ENCODE measurements around the gene PRPF6. TPM values are rescaled to one million over a fixed set of nuclear protein-coding genes. Genes with fewer than 3 reads are reported as not detected.

The PRPF6 gene
- total RNA-seq, 1 donor, result 55.4 TPM

- no peak for DNase-seq (ENCODE audit: low read depth)
- H3K4me3 ChIP-seq (ENCODE audit: low read depth, low read length), result peak overlapping the region; percentile 28
- no peak for TF ChIP-seq CTCF (IDR thresholded peaks at IDR 0.05; ENCODE audit: insufficient read depth, low read length)
Measured at GRCh38 chr20:64042054-64042781, 61.3 kb downstream of the PRPF6 start.

GRCh38 chr20:64043768-64044167, 62.8 kb downstream of the PRPF6 start:
- H3K4me3 ChIP-seq (ENCODE audit: low read depth, low read length), result no peak overlapping the region
- no peak for DNase-seq (ENCODE audit: low read depth)
- TF ChIP-seq CTCF (IDR thresholded peaks at IDR 0.05; ENCODE audit: insufficient read depth, low read length), result no peak

GRCh38 chr20:64044484-64045247, 63.7 kb downstream of the PRPF6 start:
- peak; percentile 68 for DNase-seq (ENCODE audit: low read depth)
- TF ChIP-seq CTCF (IDR thresholded peaks at IDR 0.05; ENCODE audit: insufficient read depth, low read length), result no peak
- no peak overlapping the region for H3K4me3 ChIP-seq (ENCODE audit: low read depth, low read length)

- DNase-seq (ENCODE audit: low read depth), result no peak
- H3K4me3 ChIP-seq (ENCODE audit: low read depth, low read length), result no peak overlapping the region
- no peak for TF ChIP-seq CTCF (IDR thresholded peaks at IDR 0.05; ENCODE audit: insufficient read depth, low read length)
Measured at GRCh38 chr20:64045346-64046011, 64.5 kb downstream of the PRPF6 start.

- no peak for DNase-seq (ENCODE audit: low read depth)
- no peak for TF ChIP-seq CTCF (IDR thresholded peaks at IDR 0.05; ENCODE audit: insufficient read depth, low read length)
Measured at GRCh38 chr20:64047046-64047389, 66.1 kb downstream of the PRPF6 start.

GRCh38 chr20:64047968-64048401, 67.1 kb downstream of the PRPF6 start:
- DNase-seq (ENCODE audit: low read depth), result no peak
- TF ChIP-seq CTCF (IDR thresholded peaks at IDR 0.05; ENCODE audit: insufficient read depth, low read length), result no peak
- no peak overlapping the region for H3K4me3 ChIP-seq (ENCODE audit: low read depth, low read length)

More at GRCh38 chr20:64047046-64047389, 66.1 kb downstream of the PRPF6 start:
- no peak overlapping the region for H3K4me3 ChIP-seq (ENCODE audit: low read depth, low read length)
